Measurements from ENCODE around the gene CHRNB1. TPM values are rescaled to one million over a fixed set of nuclear protein-coding genes. Genes with fewer than 3 reads are reported as not detected.

Gene CHRNB1
- total and polyA plus RNA-seq, 2 donors (not counting 1 experiment from before 2014, with no cell fraction given): 6.2 to 7.2 TPM

- H3K27me3 Mint-ChIP-seq: peaks cover 14% of the 10 kb centered on the region
- H3K9me3 Mint-ChIP-seq (ENCODE audit: insufficient read depth): no peaks in the 10 kb centered on the region
- TF ChIP-seq, protein P1, sequence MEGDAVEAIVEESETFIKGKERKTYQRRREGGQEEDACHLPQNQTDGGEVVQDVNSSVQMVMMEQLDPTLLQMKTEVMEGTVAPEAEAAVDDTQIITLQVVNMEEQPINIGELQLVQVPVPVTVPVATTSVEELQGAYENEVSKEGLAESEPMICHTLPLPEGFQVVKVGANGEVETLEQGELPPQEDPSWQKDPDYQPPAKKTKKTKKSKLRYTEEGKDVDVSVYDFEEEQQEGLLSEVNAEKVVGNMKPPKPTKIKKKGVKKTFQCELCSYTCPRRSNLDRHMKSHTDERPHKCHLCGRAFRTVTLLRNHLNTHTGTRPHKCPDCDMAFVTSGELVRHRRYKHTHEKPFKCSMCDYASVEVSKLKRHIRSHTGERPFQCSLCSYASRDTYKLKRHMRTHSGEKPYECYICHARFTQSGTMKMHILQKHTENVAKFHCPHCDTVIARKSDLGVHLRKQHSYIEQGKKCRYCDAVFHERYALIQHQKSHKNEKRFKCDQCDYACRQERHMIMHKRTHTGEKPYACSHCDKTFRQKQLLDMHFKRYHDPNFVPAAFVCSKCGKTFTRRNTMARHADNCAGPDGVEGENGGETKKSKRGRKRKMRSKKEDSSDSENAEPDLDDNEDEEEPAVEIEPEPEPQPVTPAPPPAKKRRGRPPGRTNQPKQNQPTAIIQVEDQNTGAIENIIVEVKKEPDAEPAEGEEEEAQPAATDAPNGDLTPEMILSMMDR (IDR thresholded peaks at IDR 0.05): no peak
- TF ChIP-seq EZH2 (IDR thresholded peaks at IDR 0.05; ENCODE audit: borderline replicate concordance, insufficient read depth, low read depth, low read length, poor library complexity, severe bottlenecking): no peak
- H3K36me3 ChIP-seq (replicated peaks in 1 of 2; ENCODE audit: control extremely low read depth in 1 of 2, control insufficient read depth in 1 of 2, extremely low read depth in 1 of 2, insufficient read depth in 2 of 2, low read length in 1 of 2): no peaks in the 10 kb centered on the region
- peaks cover 0 to 20% (median 4%) of the 10 kb centered on the region in 4 experiments for H3K27me3 ChIP-seq (replicated peaks in 1 of 4; ENCODE audit: control extremely low read depth in 1 of 4, control insufficient read depth in 3 of 4, insufficient read depth in 4 of 4, low read length in 3 of 4)
- H3K27ac ChIP-seq (ENCODE audit: low read length in 2 of 2): peak overlapping the region; percentile 45 to 59
- POLR2A ChIA-PET: interaction anchor here (0.6 to 2.0 kb wide), 9 partner anchors 9 to 181 kb away, joined by 3 to 17 read pairs (median 4); partner anchors contain the start of genes MPDU1, PLSCR3, POLR2A and TMEM102
- peaks cover 6% of the 10 kb centered on the region for H3K79me2 ChIP-seq (ENCODE audit: control insufficient read depth, insufficient read depth, low read length)
- peak overlapping the region; percentile 87 for H2AFZ ChIP-seq (ENCODE audit: insufficient read depth, low read depth, low read length, poor library complexity, severe bottlenecking)
- WGBS (ENCODE audit: insufficient coverage): 27% methylated on average over 12 of the region's 16 CpGs
- H3K4me1 ChIP-seq (ENCODE audit: control insufficient read depth in 2 of 2, insufficient read depth in 2 of 2, low read length in 2 of 2): peaks cover 15 to 17% of the 10 kb centered on the region in 2 donors
- peak overlapping the region; percentile 94 for H3K27ac Mint-ChIP-seq
- intact Hi-C loops (cut with micrococcal nuclease): loop anchor here (5.0 kb wide), 1 partner anchor 169 kb away; no protein-coding TSS in a partner anchor
- H3K9me3 ChIP-seq (ENCODE audit: control extremely low read depth in 1 of 3, control insufficient read depth in 2 of 3, insufficient read depth in 1 of 3, low read length in 2 of 3): peaks cover 0 to 4% (median 0%) of the 10 kb centered on the region in 3 donors
- H3K4me3 ChIP-seq (ENCODE audit: control extremely low read depth in 1 of 5, extremely low read depth in 1 of 5, insufficient read depth in 1 of 5, low read depth in 2 of 5, low read length in 4 of 5): peak overlapping the region; percentile 57 to 95 (median 82)
- CTCF ChIA-PET: interaction anchor here (1.0 to 1.8 kb wide), 5 partner anchors 19 to 47 kb away, joined by 3 to 10 read pairs (median 4); partner anchors contain the start of gene TMEM102
- H4K20me1 ChIP-seq (ENCODE audit: control insufficient read depth, insufficient read depth, low read length, poor library complexity, severe bottlenecking): no peaks in the 10 kb centered on the region
- DNase-seq: peak; percentile 52
- peaks cover 20% of the 10 kb centered on the region for H3K4me1 Mint-ChIP-seq
- peak overlapping the region; percentile 94 for H3K4me2 ChIP-seq (replicated peaks; ENCODE audit: low read depth, low read length, poor library complexity, severe bottlenecking)
- ATAC-seq (ENCODE audit: low read depth): no peak
- peak overlapping the region; percentile 76 for H3K9ac ChIP-seq (ENCODE audit: low read length)
- peak overlapping the region; percentile 98 for H3K4me3 Mint-ChIP-seq
Observed at GRCh38 chr17:7403043-7403726, 41.7 kb upstream of the CHRNB1 start.

GRCh38 chr17:7403727-7403976 is 41.2 kb upstream of the CHRNB1 start:
- intact Hi-C loops (cut with micrococcal nuclease): loop anchor here (5.0 kb wide), 1 partner anchor 169 kb away; no protein-coding TSS in a partner anchor
- no peak for ATAC-seq (ENCODE audit: low read depth)
- Histone ChIP-seq H3K4me3 (ENCODE audit: control extremely low read depth in 1 of 5, extremely low read depth in 1 of 5, insufficient read depth in 1 of 5, low read depth in 2 of 5, low read length in 4 of 5) (peak overlapping the region; percentile 57 to 95 (median 82)), H4K20me1 (ENCODE audit: control insufficient read depth, insufficient read depth, low read length, poor library complexity, severe bottlenecking) (no peaks in the 10 kb centered on the region), H3K79me2 (ENCODE audit: control insufficient read depth, insufficient read depth, low read length) (peaks cover 6% of the 10 kb centered on the region), H3K27me3 (replicated peaks in 1 of 4; ENCODE audit: control extremely low read depth in 1 of 4, control insufficient read depth in 3 of 4, insufficient read depth in 4 of 4, low read length in 3 of 4) (peaks cover 0 to 22% (median 4%) of the 10 kb centered on the region in 4 experiments), H3K9ac (ENCODE audit: low read length) (peak overlapping the region; percentile 76), H2AFZ (ENCODE audit: insufficient read depth, low read depth, low read length, poor library complexity, severe bottlenecking) (peak overlapping the region; percentile 87), H3K9me3 (ENCODE audit: control extremely low read depth in 1 of 3, control insufficient read depth in 2 of 3, insufficient read depth in 1 of 3, low read length in 2 of 3) (peaks cover 0 to 4% (median 0%) of the 10 kb centered on the region in 3 donors), H3K4me2 (replicated peaks; ENCODE audit: low read depth, low read length, poor library complexity, severe bottlenecking) (peak overlapping the region; percentile 94), H3K27ac (ENCODE audit: low read length in 2 of 2) (peak overlapping the region; percentile 45 to 59), H3K36me3 (replicated peaks in 1 of 2; ENCODE audit: control extremely low read depth in 1 of 2, control insufficient read depth in 1 of 2, extremely low read depth in 1 of 2, insufficient read depth in 2 of 2, low read length in 1 of 2) (no peaks in the 10 kb centered on the region), H3K4me1 (ENCODE audit: control insufficient read depth in 2 of 2, insufficient read depth in 2 of 2, low read length in 2 of 2) (peaks cover 17 to 18% of the 10 kb centered on the region in 2 donors)
- peaks cover 14% of the 10 kb centered on the region for H3K27me3 Mint-ChIP-seq
- no peak for TF ChIP-seq EZH2 (IDR thresholded peaks at IDR 0.05; ENCODE audit: borderline replicate concordance, insufficient read depth, low read depth, low read length, poor library complexity, severe bottlenecking)
- TF ChIP-seq, protein P1 (IDR thresholded peaks at IDR 0.05): no peak
- H3K4me1 Mint-ChIP-seq: peaks cover 20% of the 10 kb centered on the region
- CTCF ChIA-PET: interaction anchor here (0.5 to 1.8 kb wide), 8 partner anchors 19 to 74 kb away, joined by 3 to 10 read pairs (median 4); partner anchors contain the start of gene TMEM102
- peak overlapping the region; percentile 98 for H3K4me3 Mint-ChIP-seq
- DNase-seq: no peak
- no peaks in the 10 kb centered on the region for H3K9me3 Mint-ChIP-seq (ENCODE audit: insufficient read depth)
- POLR2A ChIA-PET: interaction anchor here (0.6 to 2.0 kb wide), 17 partner anchors 8 to 282 kb away, joined by 3 to 17 read pairs (median 5); partner anchors contain the start of genes ACADVL, ACAP1, DLG4 and MPDU1
- under 1% methylated on average over 10 of the region's 13 CpGs for WGBS (ENCODE audit: insufficient coverage)
- H3K27ac Mint-ChIP-seq: peak overlapping the region; percentile 94
